ENCODE data around the gene SH3TC2. TPM values are rescaled to one million over a fixed set of nuclear protein-coding genes. Genes with fewer than 3 reads are reported as not detected.

SH3TC2 gene
- polyA plus RNA-seq, 1 experiment: 1.9 TPM

GRCh38 chr5:148962200-148962550 is 100.7 kb downstream of the SH3TC2 start:
- ChIA-PET CTCF (interaction anchor here (0.6 to 3.1 kb wide), 6 partner anchors 11 to 152 kb away, joined by 3 to 9 read pairs (median 4); no protein-coding TSS in a partner anchor), POLR2A (no interaction called here)
- Histone ChIP-seq H3K27me3 (ENCODE audit: control insufficient read depth, insufficient read depth, low read length) (no peaks in the 10 kb centered on the region), H3K36me3 (ENCODE audit: control insufficient read depth, insufficient read depth, low read length) (no peaks in the 10 kb centered on the region), H3K4me3 (ENCODE audit: low read depth, low read length) (no peak overlapping the region)
- DNase-seq (ENCODE audit: low read depth): no peak
- TF ChIP-seq CTCF (IDR thresholded peaks at IDR 0.05; ENCODE audit: insufficient read depth, low read depth, low read length): no peak

- Histone ChIP-seq H3K27me3 (ENCODE audit: control insufficient read depth, insufficient read depth, low read length) (no peaks in the 10 kb centered on the region; the same call in 1 of the 2 replicates), H3K4me3 (ENCODE audit: low read depth, low read length) (no peak overlapping the region), H3K36me3 (ENCODE audit: control insufficient read depth, insufficient read depth, low read length) (no peaks in the 10 kb centered on the region)
- DNase-seq (ENCODE audit: low read depth): no peak
- ChIA-PET CTCF (interaction anchor here (0.6 to 3.1 kb wide), 7 partner anchors 10 to 213 kb away, joined by 3 to 9 read pairs (median 5); no protein-coding TSS in a partner anchor), POLR2A (no interaction called here)
- no peak for TF ChIP-seq CTCF (IDR thresholded peaks at IDR 0.05; ENCODE audit: insufficient read depth, low read depth, low read length)
Measured at GRCh38 chr5:148961261-148962199, 101.3 kb downstream of the SH3TC2 start.

- no peaks in the 10 kb centered on the region for H3K36me3 ChIP-seq (ENCODE audit: control insufficient read depth, insufficient read depth, low read length)
- ChIA-PET CTCF (interaction anchor here (1.3 to 4.1 kb wide), 5 partner anchors 9 to 219 kb away, joined by 4 to 44 read pairs (median 8); no protein-coding TSS in a partner anchor), POLR2A (no interaction called here)
- no peaks in the 10 kb centered on the region; the same call in 1 of the 2 replicates for H3K27me3 ChIP-seq (ENCODE audit: control insufficient read depth, insufficient read depth, low read length)
- TF ChIP-seq CTCF (IDR thresholded peaks at IDR 0.05; ENCODE audit: insufficient read depth, low read depth, low read length): no peak
- H3K4me3 ChIP-seq (ENCODE audit: low read depth, low read length): no peak overlapping the region
- no peak for DNase-seq (ENCODE audit: low read depth)
Measured at GRCh38 chr5:148960070-148960769, 102.6 kb downstream of the SH3TC2 start.

GRCh38 chr5:148957591-148958202 is 105.2 kb downstream of the SH3TC2 start:
- H3K36me3 ChIP-seq (ENCODE audit: control insufficient read depth, insufficient read depth, low read length): no peaks in the 10 kb centered on the region
- TF ChIP-seq CTCF (IDR thresholded peaks at IDR 0.05; ENCODE audit: insufficient read depth, low read depth, low read length): peak; percentile 92
- ChIA-PET POLR2A (no interaction called here), CTCF (interaction anchor here (0.6 to 4.1 kb wide), 43 partner anchors 11 to 1511 kb away, joined by 3 to 44 read pairs (median 5); partner anchors contain the start of gene ADRB2)
- no peak overlapping the region for H3K4me3 ChIP-seq (ENCODE audit: low read depth, low read length)
- H3K27me3 ChIP-seq (ENCODE audit: control insufficient read depth, insufficient read depth, low read length): no peaks in the 10 kb centered on the region; the same call in 1 of the 2 replicates
- no peak for DNase-seq (ENCODE audit: low read depth)
